Esophagus muscularis mucosa (tissue), 4 donors: ENCODE measurements around the gene AIG1.

Experiments
- CTCF ChIP-seq, 3 experiments: fragments of 200-600 bp in 2 of 3; fragments of 450-650 bp in 1 of 3; sonication (generic) in 2 of 3; IDR thresholded peaks; one replicate each; pipeline ENCODE4 v1.5.1; 2017 to 2019; ENCODE audit warnings: antibody characterized with exemption in 3 of 3, mild to moderate bottlenecking in 2 of 3, moderate library complexity in 1 of 3
- EP300 ChIP-seq: sonication (generic); formaldehyde crosslinking; IDR thresholded peaks from one replicate; pipeline ENCODE4 v1.6.1; 2017; ENCODE audit warnings: antibody characterized with exemption
- POLR2A ChIP-seq: fragments of 450-650 bp; IDR thresholded peaks from one replicate; pipeline ENCODE4 v1.6.1; 2017; ENCODE audit warnings: antibody characterized with exemption, moderate library complexity, mild to moderate bottlenecking, low read depth

GRCh38 chr6:143290206-143290605 is 229.5 kb downstream of the AIG1 start:
- no peak for TF ChIP-seq CTCF (IDR thresholded peaks at IDR 0.05)
- TF ChIP-seq POLR2A = no peak
- TF ChIP-seq EP300 = no peak
